Body of pancreas (tissue), 4 donors: Measurements from ENCODE around the gene TSEN2. TPM values are rescaled to one million over a fixed set of nuclear protein-coding genes. Genes with fewer than 3 reads are reported as not detected.

Experiments used
- ATAC-seq: fragments of 150-250 bp; one replicate; pipeline ENCODE4 v1.9.1; 2016
- DNase-seq, 4 donors: peaks; one replicate each; pipeline ENCODE4 v3.0.0-alpha.2; 2019
- H3K27ac ChIP-seq, 4 donors: fragments of 200-600 bp; sonication (generic); 1 replicate in 3 of 4; 2 replicates in 1 of 4; pipeline versions ENCODE4 v1.5.1 to v1.6.1; 2016 to 2019; ENCODE audit warnings: mild to moderate bottlenecking in 1 of 4, mixed read lengths in 1 of 4, moderate library complexity in 1 of 4
- H3K27me3 ChIP-seq, 2 donors: fragments of 200-600 bp; sonication (generic); one replicate each; pipeline ENCODE4 v1.6.0; 2016; ENCODE audit warnings: mild to moderate bottlenecking in 1 of 2
- H3K36me3 ChIP-seq, 2 donors: fragments of 200-600 bp; sonication (generic); replicated peaks in 1 of 2; 2 replicates each; pipeline ENCODE4 v1.5.1; 2016; ENCODE audit warnings: low read depth in 2 of 2; ENCODE audit not compliant: insufficient read depth in 1 of 2
- H3K4me1 ChIP-seq: fragments of 200-600 bp; sonication (generic); one replicate; pipeline ENCODE4 v1.6.0; 2016
- H3K4me3 ChIP-seq, 2 donors: fragments of 200-600 bp; sonication (generic); 1 replicate in 1 of 2; 2 replicates in 1 of 2; pipeline ENCODE4 v1.5.1; 2016 to 2019
- H3K9me3 ChIP-seq, 3 donors: fragments of 200-600 bp; sonication (generic); 1 replicate in 2 of 3; 2 replicates in 1 of 3; pipeline ENCODE4 v1.5.1; 2016
- POLR2A ChIP-seq, 3 donors: fragments of 450-650 bp; IDR thresholded peaks; one replicate each; pipeline ENCODE4 v1.6.1; 2016; ENCODE audit warnings: antibody characterized with exemption in 3 of 3, mild to moderate bottlenecking in 2 of 3
- WGBS, 2 donors: methylation state at CpG; one replicate each; pipeline ENCODE4 v1.1.5; 2017; 5-methylcytosine and 5-hydroxymethylcytosine counted together
- intact Hi-C: fragments of 100-400 bp; cut with DNase I; formaldehyde crosslinking; loops from one replicate; pipeline ENCODE4 v1.15.1; 2023
- small RNA-seq: library from RNA; depleted of rRNA; stranded (forward); fragments of <200 nt; gene quantifications from one replicate; pipeline ENCODE3, GENCODE V24; 2016
- total RNA-seq, 2 donors: library from RNA; depleted of rRNA; stranded (reverse); fragments of >200 nt; gene quantifications; one replicate each; pipeline ENCODE4 v1.1.0, GENCODE V29; 2016
- TF ChIP-seq, protein P1 (sequence below), 7 experiments: fragments of 450-650 bp in 4 of 7; fragments of 200-600 bp in 3 of 7; sonication (generic) in 3 of 7; IDR thresholded peaks; one replicate each; pipeline ENCODE4 v1.5.1; 2016 to 2019; ENCODE audit warnings: antibody characterized with exemption in 7 of 7

Gene TSEN2
- total RNA-seq, 2 donors from 2014 or later = 14.8 to 20.8 TPM

GRCh38 chr3:12582730-12583129 is 98.5 kb downstream of the TSEN2 start:
- H3K36me3 ChIP-seq = peaks cover 0 to 35% of the 10 kb centered on the region in 2 donors
- H3K27me3 ChIP-seq = no peaks in the 10 kb centered on the region
- no peak for TF ChIP-seq POLR2A (IDR thresholded peaks at IDR 0.05)
- TF ChIP-seq, protein P1, sequence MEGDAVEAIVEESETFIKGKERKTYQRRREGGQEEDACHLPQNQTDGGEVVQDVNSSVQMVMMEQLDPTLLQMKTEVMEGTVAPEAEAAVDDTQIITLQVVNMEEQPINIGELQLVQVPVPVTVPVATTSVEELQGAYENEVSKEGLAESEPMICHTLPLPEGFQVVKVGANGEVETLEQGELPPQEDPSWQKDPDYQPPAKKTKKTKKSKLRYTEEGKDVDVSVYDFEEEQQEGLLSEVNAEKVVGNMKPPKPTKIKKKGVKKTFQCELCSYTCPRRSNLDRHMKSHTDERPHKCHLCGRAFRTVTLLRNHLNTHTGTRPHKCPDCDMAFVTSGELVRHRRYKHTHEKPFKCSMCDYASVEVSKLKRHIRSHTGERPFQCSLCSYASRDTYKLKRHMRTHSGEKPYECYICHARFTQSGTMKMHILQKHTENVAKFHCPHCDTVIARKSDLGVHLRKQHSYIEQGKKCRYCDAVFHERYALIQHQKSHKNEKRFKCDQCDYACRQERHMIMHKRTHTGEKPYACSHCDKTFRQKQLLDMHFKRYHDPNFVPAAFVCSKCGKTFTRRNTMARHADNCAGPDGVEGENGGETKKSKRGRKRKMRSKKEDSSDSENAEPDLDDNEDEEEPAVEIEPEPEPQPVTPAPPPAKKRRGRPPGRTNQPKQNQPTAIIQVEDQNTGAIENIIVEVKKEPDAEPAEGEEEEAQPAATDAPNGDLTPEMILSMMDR (IDR thresholded peaks at IDR 0.05) = no peak
- peaks cover 11% of the 10 kb centered on the region for H3K4me1 ChIP-seq
- ATAC-seq (no peak), DNase-seq (no peak)
- no peak overlapping the region for H3K4me3 ChIP-seq
- intact Hi-C loops = no loop called here
- H3K9me3 ChIP-seq = no peaks in the 10 kb centered on the region
- H3K27ac ChIP-seq = no peak overlapping the region
- 80 to 86% methylated on average over 4 of the region's 4 CpGs for WGBS, 2 donors

Small RNAs within 50 kb of the gene (small RNA-seq; reads per million reads assigned to genes)
- gene RF00017 (not detected), gene RNA5SP123 (not detected), gene RNU6-377P (not detected)

Other genes starting within 250 kb of the TSEN2 start
- 10 to 100 TPM in 1 of 2 donors, 1 to 10 TPM in 1; 5.4 to 44.2 TPM for gene PPARG, start 195.4 kb upstream of the TSEN2 start, total RNA-seq
- 1 to 10 TPM in 1 of 2 donors, not detected in 1; 2.3 TPM for gene MKRN2OS, start 61.0 kb downstream of the TSEN2 start, total RNA-seq
- 10 to 100 TPM; 21.8 to 28.3 TPM for gene MKRN2, start 72.6 kb downstream of the TSEN2 start, total RNA-seq
- 10 to 100 TPM; 52.1 to 53.7 TPM for gene RAF1, start 179.6 kb downstream of the TSEN2 start, total RNA-seq